Caco-2 (cell line): ENCODE data around the gene DMAP1. TPM values are rescaled to one million over a fixed set of nuclear protein-coding genes. Genes with fewer than 3 reads are reported as not detected.

ENCODE experiments used
- BruUV-seq: library from RNA; stranded (reverse); fragments of 400-500 nt; replicated peaks from 2 replicates; lab custom pipeline; 2021; lab: Mats Ljungman, UMichigan
- CTCF ChIA-PET: fragments of 300-600 bp; sonication (Branson Sonifier 250); formaldehyde crosslinking; loops from one replicate; lab custom pipeline; 2022; ENCODE audit warnings: antibody characterized with exemption; lab: Charles Lee
- POLR2A ChIA-PET: fragments of 300-600 bp; sonication (Branson Sonifier 250); formaldehyde crosslinking; loops from one replicate; lab custom pipeline; 2022; ENCODE audit warnings: antibody characterized with exemption; lab: Charles Lee
- DNase-seq, 2 experiments: peaks; one replicate each; pipeline versions ENCODE4 v3.0.0 to v3.0.0-alpha.2; 2020 to 2022
- H3K27me3 ChIP-seq: replicated peaks from 2 replicates; pipeline ENCODE4 v1.6.0; 2011; ENCODE audit warnings: low read length; ENCODE audit not compliant: control insufficient read depth, insufficient read depth
- H3K36me3 ChIP-seq: 2 replicates; pipeline ENCODE4 v1.5.1; 2011; ENCODE audit warnings: low read length; ENCODE audit not compliant: control insufficient read depth, insufficient read depth
- H3K4me1 ChIP-seq: fragments of 250-450 bp; sonication (Bioruptor Pico); 2 replicates; pipeline ENCODE4 v1.5.1; 2020; ENCODE audit warnings: mild to moderate bottlenecking
- H3K4me3 ChIP-seq: 2 replicates; pipeline ENCODE4 v1.5.1; 2011; ENCODE audit warnings: low read depth, mild to moderate bottlenecking, control low read depth, low read length
- H3K9me3 ChIP-seq: fragments of 250-450 bp; sonication (Bioruptor Pico); 2 replicates; pipeline ENCODE4 v1.5.1; 2020; ENCODE audit warnings: mild to moderate bottlenecking, moderate library complexity
- H3K27ac Mint-ChIP-seq: one replicate; pipeline ENCODE4 v1.8.0; 2022; ENCODE audit warnings: mixed read lengths; ENCODE audit not compliant: unreplicated experiment
- H3K27me3 Mint-ChIP-seq: one replicate; pipeline ENCODE4 v1.8.0; 2022; ENCODE audit warnings: mixed read lengths; ENCODE audit not compliant: insufficient read depth, unreplicated experiment
- H3K36me3 Mint-ChIP-seq: one replicate; pipeline ENCODE4 v1.8.0; 2022; ENCODE audit warnings: mild to moderate bottlenecking, mixed read lengths; ENCODE audit not compliant: insufficient read depth, unreplicated experiment
- H3K4me1 Mint-ChIP-seq: one replicate; pipeline ENCODE4 v1.8.0; 2022; ENCODE audit warnings: low read depth, mixed read lengths; ENCODE audit not compliant: unreplicated experiment
- H3K4me3 Mint-ChIP-seq: one replicate; pipeline ENCODE4 v1.8.0; 2022; ENCODE audit warnings: mild to moderate bottlenecking, moderate library complexity, mixed read lengths; ENCODE audit not compliant: unreplicated experiment
- H3K9me3 Mint-ChIP-seq: one replicate; pipeline ENCODE4 v1.8.0; 2022; ENCODE audit warnings: mixed read lengths; ENCODE audit not compliant: unreplicated experiment
- CTCF ChIP-seq, 2 experiments: fragments of 200-600 bp in 1 of 2; IDR thresholded peaks; 1 replicate in 1 of 2; 2 replicates in 1 of 2; pipeline versions ENCODE4 v1.5.1 to v1.8.0; 2011 to 2022; ENCODE audit warnings: antibody characterized with exemption in 1 of 2, control low read depth in 1 of 2, inconsistent platforms in 1 of 2, low read depth in 1 of 2, low read length in 1 of 2, mild to moderate bottlenecking in 1 of 2, moderate library complexity in 1 of 2; ENCODE audit not compliant: insufficient read depth in 1 of 2, severe bottlenecking in 1 of 2, unreplicated experiment in 1 of 2
- intact Hi-C: fragments of 100-400 bp; cut with micrococcal nuclease; formaldehyde crosslinking; loops from one replicate; pipeline ENCODE4 v1.10.0; 2022; ENCODE audit not compliant: unreplicated experiment
- total RNA-seq: library from RNA; stranded (reverse); gene quantifications from 2 replicates; pipeline ENCODE4 v1.2.3, GENCODE V29; 2022

Gene DMAP1
- total RNA-seq, 1 experiment from 2014 or later = 40.4 TPM

GRCh38 chr1:44268054-44268453 lies 54.8 kb downstream of the DMAP1 start:
- peaks cover 7% of the 10 kb centered on the region; the same call in 1 of the 2 replicates for H3K4me1 ChIP-seq
- no peaks in the 10 kb centered on the region for H3K9me3 Mint-ChIP-seq
- no peaks in the 10 kb centered on the region for H3K27me3 ChIP-seq
- CTCF ChIA-PET = no interaction called here
- H3K27ac Mint-ChIP-seq = peak overlapping the region; percentile 55
- H3K36me3 Mint-ChIP-seq = no peaks in the 10 kb centered on the region
- POLR2A ChIA-PET = no interaction called here
- no peak for TF ChIP-seq CTCF (IDR thresholded peaks at IDR 0.05; ENCODE audit: insufficient read depth in 1 of 2, low read depth in 1 of 2, low read length in 1 of 2, severe bottlenecking in 1 of 2, unreplicated experiment in 1 of 2)
- no peak overlapping the region for H3K4me3 ChIP-seq
- no peaks in the 10 kb centered on the region for H3K9me3 ChIP-seq
- intact Hi-C loops = no loop called here
- H3K4me1 Mint-ChIP-seq = no peaks in the 10 kb centered on the region
- no peak for DNase-seq
- no peak overlapping the region for H3K4me3 Mint-ChIP-seq
- no peaks in the 10 kb centered on the region for H3K27me3 Mint-ChIP-seq
- BruUV-seq = no TSS peak
- no peaks in the 10 kb centered on the region for H3K36me3 ChIP-seq

Other genes with a start within 250 kb of the DMAP1 start
- gene DPH2, start 243.5 kb upstream of the DMAP1 start, total RNA-seq = 29.0 and 29.5 TPM in 2 replicates
- 89.9 and 91.2 TPM in 2 replicates for gene ATP6V0B, start 238.5 kb upstream of the DMAP1 start, total RNA-seq
- gene B4GALT2, start 234.3 kb upstream of the DMAP1 start, total RNA-seq = 28.6 and 31.5 TPM in 2 replicates
- gene CCDC24, start 221.9 kb upstream of the DMAP1 start, total RNA-seq = 5.1 and 5.2 TPM in 2 replicates
- 35.9 and 45.0 TPM in 2 replicates for gene SLC6A9, start 182.0 kb upstream of the DMAP1 start, total RNA-seq
- gene KLF17, start 94.7 kb upstream of the DMAP1 start, total RNA-seq = not detected in 2 replicates
- gene KLF18, start 71.8 kb upstream of the DMAP1 start, total RNA-seq = not detected in 2 replicates
- gene ERI3, start 141.8 kb downstream of the DMAP1 start, total RNA-seq = 34.2 and 38.2 TPM in 2 replicates
- 79.5 and 92.4 TPM in 2 replicates for gene RNF220, start 191.8 kb downstream of the DMAP1 start, total RNA-seq